ENCODE results near the gene C6orf120. TPM values are rescaled to one million over a fixed set of nuclear protein-coding genes. Genes with fewer than 3 reads are reported as not detected.

C6orf120 gene
- total RNA-seq, 2 experiments from 2014 or later: 19.3 to 20.3 TPM

DNA sequence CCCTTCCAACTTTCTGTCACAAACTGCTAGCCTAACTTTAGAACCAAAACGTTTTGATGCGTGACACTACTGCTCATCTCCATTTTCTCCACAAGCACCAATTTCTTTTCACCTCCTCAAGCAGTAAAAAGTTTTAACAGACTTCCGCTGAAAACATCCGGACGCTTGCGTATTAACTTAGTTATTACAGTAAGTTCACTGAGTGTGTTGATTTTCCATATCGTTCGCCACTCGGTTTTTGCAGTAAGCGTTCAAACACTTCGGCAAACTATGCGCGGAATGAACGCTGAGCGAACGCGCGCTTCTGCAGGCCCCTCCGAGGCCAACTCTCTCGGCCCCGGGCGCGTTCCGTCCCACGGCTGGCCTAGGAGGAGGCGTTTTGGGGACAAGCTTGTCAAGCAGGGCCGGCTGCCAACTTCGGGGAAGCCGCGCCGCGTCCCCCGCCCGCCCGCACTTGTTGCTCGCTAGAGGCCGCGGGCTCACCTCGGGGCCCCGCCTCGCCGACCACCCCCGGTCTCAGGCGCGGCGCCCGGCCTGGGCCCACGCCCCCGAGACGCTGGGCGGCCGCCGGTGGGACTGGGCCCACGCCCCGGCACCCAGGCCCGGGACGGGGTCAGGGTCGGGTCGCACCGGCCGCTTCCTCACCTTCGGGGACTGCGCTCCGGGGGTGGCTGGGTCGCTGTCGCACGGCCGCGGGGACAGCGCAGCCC, 21.4 kb downstream of the C6orf120 start:
- CTCF ChIA-PET: interaction anchor here (1.0 to 3.2 kb wide), 4 partner anchors 18 to 29 kb away, joined by 4 to 11 read pairs (median 10); partner anchors contain the start of genes C6orf120 and WDR27
- Mint-ChIP-seq H3K36me3 (peaks cover 13% of the 10 kb centered on the region), H3K9me3 (ENCODE audit: low read depth) (no peaks in the 10 kb centered on the region), H3K4me1 (peaks cover 37% of the 10 kb centered on the region), H3K27me3 (no peaks in the 10 kb centered on the region), H3K4me3 (peak overlapping the region; percentile 86), H3K27ac (peak overlapping the region; percentile 94)
- ATAC-seq: peak; percentile 42
- peak; percentile 74 for DNase-seq

DNA sequence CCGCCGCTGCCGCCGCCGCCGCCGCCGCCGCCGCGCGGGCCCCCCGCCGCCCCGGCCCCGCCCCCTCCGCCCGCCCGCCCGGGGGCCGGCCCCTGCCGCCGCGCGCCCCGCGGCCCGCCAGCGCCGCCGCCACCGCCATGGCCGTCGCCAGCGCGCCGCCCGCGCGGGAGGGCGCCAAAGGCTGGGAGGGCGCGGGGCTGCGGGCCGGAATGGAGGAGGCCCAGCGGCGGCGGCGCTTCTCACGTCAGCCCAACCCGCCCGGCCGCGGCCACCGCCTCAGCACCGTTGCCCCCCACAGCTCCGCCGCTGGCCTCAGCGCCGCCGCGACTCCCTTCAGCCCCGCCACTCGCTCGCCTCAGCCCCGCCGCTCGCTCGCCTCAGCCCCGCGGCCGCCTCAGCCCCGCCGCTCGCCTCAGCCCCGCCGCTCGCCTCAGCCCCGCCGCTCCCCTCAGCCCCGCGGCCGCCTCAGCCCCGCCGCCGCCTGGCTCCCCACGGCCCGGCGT, 22.1 kb downstream of the C6orf120 start:
- H3K4me1 Mint-ChIP-seq: peaks cover 35% of the 10 kb centered on the region
- H3K27me3 Mint-ChIP-seq: no peaks in the 10 kb centered on the region
- ATAC-seq (peak; percentile 59), DNase-seq (peak; percentile 45)
- CTCF ChIA-PET: interaction anchor here (1.0 to 2.7 kb wide), 2 partner anchors 26 to 28 kb away, joined by 4 to 9 read pairs; no protein-coding TSS in a partner anchor
- no peaks in the 10 kb centered on the region for H3K9me3 Mint-ChIP-seq (ENCODE audit: low read depth)
- H3K27ac Mint-ChIP-seq: peak overlapping the region; percentile 63
- peaks cover 11% of the 10 kb centered on the region for H3K36me3 Mint-ChIP-seq
- peak overlapping the region; percentile 67 for H3K4me3 Mint-ChIP-seq

DNA sequence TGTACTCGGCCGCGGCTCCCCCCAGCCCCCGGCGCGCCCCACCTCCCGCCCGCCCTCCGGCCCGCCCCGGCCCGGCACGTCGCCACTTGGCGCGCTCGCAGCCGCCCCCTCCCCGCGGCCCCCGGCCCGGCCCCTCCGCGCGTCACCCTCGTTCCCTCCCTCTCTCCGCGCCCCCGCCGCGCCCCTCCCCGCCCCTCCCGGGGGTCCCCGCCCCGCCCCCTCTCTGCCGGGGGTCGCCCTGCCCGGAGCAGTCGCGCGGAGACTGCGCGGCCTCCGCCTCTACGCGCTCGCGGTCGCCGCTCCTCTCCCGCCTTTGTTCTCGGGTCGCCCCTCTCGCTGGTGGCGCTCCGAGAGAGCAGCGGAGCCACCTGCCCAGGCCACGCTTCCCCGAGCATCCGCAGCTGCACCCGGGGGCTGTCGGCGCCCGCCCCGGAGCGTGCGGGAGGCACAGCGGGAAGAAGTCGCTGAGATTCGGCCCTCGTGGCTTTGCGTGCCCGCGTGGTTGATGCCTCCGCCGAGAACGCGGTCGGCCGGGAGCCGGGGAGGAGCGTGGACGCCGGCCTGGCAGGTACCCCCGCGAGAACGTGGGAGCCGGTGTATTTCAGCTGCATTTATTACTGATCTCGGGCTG, 22.7 kb downstream of the C6orf120 start, which contains the start of gene PHF10:
Gene PHF10, minus strand, starts transcription at position 7 of the 631 bp plus-strand sequence. CDS start 569 bp downstream, outside the sequence.
- CTCF ChIA-PET: interaction anchor here (1.0 to 1.3 kb wide), 2 partner anchors 9 to 26 kb away, joined by 4 to 5 read pairs; no protein-coding TSS in a partner anchor
- H3K4me3 Mint-ChIP-seq: peak within 1 kb of the TSS; percentile 86

GRCh38 chr6:169725125-169726048, 23.5 kb downstream of the C6orf120 start:
- DNase-seq: no peak
- CTCF ChIA-PET: interaction anchor here (1.3 kb wide), 1 partner anchor 10 kb away, joined by 5 read pairs; no protein-coding TSS in a partner anchor
- H3K36me3 Mint-ChIP-seq: peaks cover 3% of the 10 kb centered on the region
- no peaks in the 10 kb centered on the region for H3K9me3 Mint-ChIP-seq (ENCODE audit: low read depth)
- H3K27me3 Mint-ChIP-seq: no peaks in the 10 kb centered on the region
- peaks cover 23% of the 10 kb centered on the region for H3K4me1 Mint-ChIP-seq
- H3K27ac Mint-ChIP-seq: peak overlapping the region; percentile 57
- no peak for ATAC-seq
- peak overlapping the region; percentile 68 for H3K4me3 Mint-ChIP-seq

More for the DNA sequence above, 22.7 kb downstream of the C6orf120 start, which contains the start of gene PHF10:
- peaks cover 8% of the 10 kb centered on the region for H3K36me3 Mint-ChIP-seq
- peak; percentile 59 for ATAC-seq
- no peaks in the 10 kb centered on the region for H3K9me3 Mint-ChIP-seq (ENCODE audit: low read depth)
- H3K27me3 Mint-ChIP-seq: no peaks in the 10 kb centered on the region
- H3K27ac Mint-ChIP-seq: peak within 1 kb of the TSS; percentile 94
- peaks cover 29% of the 10 kb centered on the region for H3K4me1 Mint-ChIP-seq
- DNase-seq: peak; percentile 64

DNA sequence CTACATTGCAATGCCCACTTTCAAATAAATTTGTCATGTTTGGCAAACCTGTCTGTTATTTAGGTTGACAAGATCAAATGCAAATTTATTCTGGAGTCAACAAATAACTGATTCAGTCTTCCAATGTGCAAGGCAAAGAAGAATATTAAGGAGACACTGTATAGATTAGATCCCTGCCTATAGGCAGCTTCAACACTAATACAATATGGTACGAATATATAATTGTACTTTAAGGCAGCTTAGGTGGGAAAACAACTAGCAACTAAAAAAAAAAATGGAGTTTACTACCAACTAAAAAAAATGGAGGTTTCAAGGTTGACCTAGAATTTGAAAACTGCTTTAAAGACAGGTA, 24.1 kb downstream of the C6orf120 start:
- CTCF ChIA-PET: no interaction called here
- H3K27ac Mint-ChIP-seq: no peak overlapping the region

GRCh38 chr6:169726963-169727362, 25.0 kb downstream of the C6orf120 start:
- H3K4me3 Mint-ChIP-seq: no peak overlapping the region
- H3K4me1 Mint-ChIP-seq: peaks cover 15% of the 10 kb centered on the region
- DNase-seq: no peak
- peaks cover 2% of the 10 kb centered on the region for H3K27me3 Mint-ChIP-seq
- H3K27ac Mint-ChIP-seq: no peak overlapping the region
- peaks cover 1% of the 10 kb centered on the region for H3K36me3 Mint-ChIP-seq
- no peak for ATAC-seq
- CTCF ChIA-PET: no interaction called here
- no peaks in the 10 kb centered on the region for H3K9me3 Mint-ChIP-seq (ENCODE audit: low read depth)

More for the DNA sequence above, 24.1 kb downstream of the C6orf120 start:
- no peak for DNase-seq
- Mint-ChIP-seq H3K36me3 (peaks cover 1% of the 10 kb centered on the region), H3K4me1 (peaks cover 19% of the 10 kb centered on the region), H3K9me3 (ENCODE audit: low read depth) (no peaks in the 10 kb centered on the region), H3K4me3 (peak overlapping the region; percentile 68), H3K27me3 (peaks cover 2% of the 10 kb centered on the region)
- no peak for ATAC-seq

DNA sequence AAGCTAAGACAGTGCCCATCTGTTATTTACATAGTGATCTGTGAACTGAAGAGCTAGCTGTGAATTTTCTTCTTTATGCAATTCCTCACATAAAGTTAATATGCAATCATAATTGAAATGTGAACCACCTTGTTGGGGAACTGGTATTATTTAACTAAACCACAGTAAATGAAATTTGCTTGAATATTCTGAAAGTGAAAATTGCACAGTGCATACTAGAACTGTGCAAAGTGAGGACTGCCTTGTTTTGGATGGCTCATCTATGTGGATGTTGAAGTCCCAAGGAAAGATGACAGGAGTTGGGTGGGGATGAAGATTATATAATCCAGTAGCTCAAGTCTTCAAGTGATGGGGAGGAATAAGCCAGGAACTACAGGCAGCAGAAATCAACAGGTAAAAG, 28.0 kb downstream of the C6orf120 start:
- H3K36me3 Mint-ChIP-seq: no peaks in the 10 kb centered on the region
- peaks cover 11% of the 10 kb centered on the region for H3K4me1 Mint-ChIP-seq
- H3K27ac Mint-ChIP-seq: no peak overlapping the region
- H3K27me3 Mint-ChIP-seq: peaks cover 22% of the 10 kb centered on the region
- CTCF ChIA-PET: no interaction called here
- no peak overlapping the region for H3K4me3 Mint-ChIP-seq
- no peak for ATAC-seq
- no peak for DNase-seq
- H3K9me3 Mint-ChIP-seq (ENCODE audit: low read depth): no peaks in the 10 kb centered on the region

- H3K36me3 Mint-ChIP-seq: no peaks in the 10 kb centered on the region
- no peaks in the 10 kb centered on the region for H3K9me3 Mint-ChIP-seq (ENCODE audit: low read depth)
- no peak overlapping the region for H3K27ac Mint-ChIP-seq
- no peaks in the 10 kb centered on the region for H3K4me1 Mint-ChIP-seq
- H3K4me3 Mint-ChIP-seq: no peak overlapping the region
- H3K27me3 Mint-ChIP-seq: peaks cover 37% of the 10 kb centered on the region
- ATAC-seq: no peak
- no peak for DNase-seq
- CTCF ChIA-PET: no interaction called here
These were observed 36.5 kb downstream of the C6orf120 start for GRCh38 chr6:169738204-169738975.

DNA sequence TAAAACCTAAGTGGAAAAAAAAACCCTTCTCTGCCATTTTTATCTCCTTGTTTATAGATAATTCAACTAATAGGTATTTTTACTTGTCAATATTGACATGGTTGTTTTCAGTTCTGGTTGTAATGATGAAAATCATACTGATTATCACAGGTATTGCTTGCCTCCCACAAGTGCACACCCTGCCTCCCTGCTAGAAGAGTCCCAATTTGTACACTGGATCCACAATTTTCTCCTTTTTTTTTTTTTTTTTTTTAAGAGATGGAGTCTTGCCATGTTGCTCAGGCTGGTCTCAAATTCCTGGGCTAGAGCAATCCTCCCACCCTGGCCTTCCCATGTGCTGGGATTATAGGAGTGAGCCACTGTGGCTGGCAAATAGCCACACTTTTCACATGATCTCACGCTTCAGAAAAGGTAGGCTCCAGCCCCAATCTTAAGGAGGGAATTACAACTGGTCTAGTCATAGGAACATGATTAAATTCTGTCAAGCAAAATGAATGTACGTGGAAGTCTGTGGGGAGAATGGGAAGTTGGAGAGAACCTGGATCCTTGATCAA, 37.1 kb downstream of the C6orf120 start:
- H3K27ac Mint-ChIP-seq: no peak overlapping the region
- no peaks in the 10 kb centered on the region for H3K36me3 Mint-ChIP-seq
- CTCF ChIA-PET: no interaction called here
- no peaks in the 10 kb centered on the region for H3K4me1 Mint-ChIP-seq
- DNase-seq (no peak), ATAC-seq (no peak)
- no peaks in the 10 kb centered on the region for H3K9me3 Mint-ChIP-seq (ENCODE audit: low read depth)
- H3K4me3 Mint-ChIP-seq: no peak overlapping the region
- peaks cover 33% of the 10 kb centered on the region for H3K27me3 Mint-ChIP-seq

GRCh38 chr6:169741344-169741743, 39.4 kb downstream of the C6orf120 start:
- DNase-seq (no peak), ATAC-seq (no peak)
- CTCF ChIA-PET: interaction anchor here (1.4 kb wide), 1 partner anchor 8 kb away, joined by 3 read pairs; no protein-coding TSS in a partner anchor
- H3K4me1 Mint-ChIP-seq: no peaks in the 10 kb centered on the region
- peaks cover under 1% of the 10 kb centered on the region for H3K9me3 Mint-ChIP-seq (ENCODE audit: low read depth)
- H3K36me3 Mint-ChIP-seq: peaks cover 5% of the 10 kb centered on the region
- peaks cover 21% of the 10 kb centered on the region for H3K27me3 Mint-ChIP-seq
- H3K4me3 Mint-ChIP-seq: no peak overlapping the region
- H3K27ac Mint-ChIP-seq: no peak overlapping the region

GRCh38 chr6:169745405-169745804, 43.5 kb downstream of the C6orf120 start:
- Mint-ChIP-seq H3K4me3 (no peak overlapping the region), H3K27me3 (peaks cover 10% of the 10 kb centered on the region), H3K9me3 (ENCODE audit: low read depth) (peaks cover 3% of the 10 kb centered on the region), H3K4me1 (peaks cover 10% of the 10 kb centered on the region), H3K27ac (no peak overlapping the region), H3K36me3 (peaks cover 21% of the 10 kb centered on the region)
- CTCF ChIA-PET: no interaction called here
- ATAC-seq: no peak
- no peak for DNase-seq

DNA sequence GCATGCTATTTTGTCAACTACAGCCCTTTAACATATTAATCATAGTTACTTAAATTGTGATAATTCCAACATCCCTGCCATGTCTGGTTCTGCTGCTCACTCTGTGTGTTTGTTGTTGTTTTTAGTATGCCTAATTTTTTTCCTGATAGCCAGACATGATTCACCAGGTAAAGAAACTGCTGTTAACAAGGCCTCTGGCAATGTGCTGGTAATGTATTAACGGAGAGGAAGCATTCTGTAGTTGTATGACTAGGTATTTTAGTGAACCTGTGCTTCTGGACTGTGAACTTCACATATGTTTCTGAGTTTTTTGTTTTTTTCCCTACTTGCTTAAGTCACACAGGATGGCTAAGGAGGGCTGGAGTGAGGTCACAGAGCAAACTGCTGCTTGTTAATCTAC, 44.6 kb downstream of the C6orf120 start:
- H3K27ac Mint-ChIP-seq: no peak overlapping the region
- H3K9me3 Mint-ChIP-seq (ENCODE audit: low read depth): peaks cover 3% of the 10 kb centered on the region
- peaks cover 21% of the 10 kb centered on the region for H3K36me3 Mint-ChIP-seq
- no peak overlapping the region for H3K4me3 Mint-ChIP-seq
- ATAC-seq (no peak), DNase-seq (no peak)
- peaks cover 10% of the 10 kb centered on the region for H3K27me3 Mint-ChIP-seq
- CTCF ChIA-PET: no interaction called here
- H3K4me1 Mint-ChIP-seq: peaks cover 11% of the 10 kb centered on the region

Measured in activated CD8-positive, alpha-beta memory T cell treated with anti-CD3 and anti-CD28 coated beads, Interleukin-2, amount 10 ng/mL, durations not matched to agents 7 days and 5 days (primary cell).